ENCODE data around the gene HOMER1.

DNA sequence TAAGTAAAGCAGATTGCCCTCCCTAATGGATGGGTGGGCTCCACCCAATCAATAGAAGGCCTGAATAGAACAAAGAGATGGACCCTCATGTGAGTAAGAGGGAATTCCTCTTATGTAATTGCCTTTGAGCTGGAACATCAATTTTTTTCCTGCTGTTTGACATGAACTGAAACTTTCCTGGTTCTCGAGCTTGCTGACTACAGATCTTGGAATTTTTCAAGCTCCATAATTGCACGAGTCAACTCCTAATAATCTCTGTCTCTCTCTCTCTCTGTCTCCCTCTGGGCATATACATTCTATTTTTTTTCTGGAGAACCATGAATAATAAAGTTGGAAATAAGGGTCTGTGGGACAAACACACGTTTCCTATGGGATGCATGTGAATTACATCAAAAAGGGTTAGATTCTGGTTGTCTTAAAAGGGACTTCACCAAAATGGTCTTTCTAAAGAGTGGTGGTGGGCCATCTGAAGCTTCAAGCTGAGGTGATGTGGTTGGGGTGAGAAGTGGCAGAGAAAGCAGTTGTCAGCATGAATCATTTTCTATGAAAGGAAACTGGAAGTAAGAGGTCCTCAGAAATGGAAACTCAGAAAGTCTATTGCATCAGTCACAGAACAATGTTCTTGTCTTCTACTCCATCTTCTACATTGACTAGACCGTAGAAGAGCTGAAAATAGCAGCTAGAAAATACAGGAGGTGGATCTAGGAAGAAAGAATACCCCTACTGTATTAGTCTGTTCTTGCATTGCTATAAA lies 47.0 kb upstream of the HOMER1 start:
- TF ChIP-seq, protein P1, sequence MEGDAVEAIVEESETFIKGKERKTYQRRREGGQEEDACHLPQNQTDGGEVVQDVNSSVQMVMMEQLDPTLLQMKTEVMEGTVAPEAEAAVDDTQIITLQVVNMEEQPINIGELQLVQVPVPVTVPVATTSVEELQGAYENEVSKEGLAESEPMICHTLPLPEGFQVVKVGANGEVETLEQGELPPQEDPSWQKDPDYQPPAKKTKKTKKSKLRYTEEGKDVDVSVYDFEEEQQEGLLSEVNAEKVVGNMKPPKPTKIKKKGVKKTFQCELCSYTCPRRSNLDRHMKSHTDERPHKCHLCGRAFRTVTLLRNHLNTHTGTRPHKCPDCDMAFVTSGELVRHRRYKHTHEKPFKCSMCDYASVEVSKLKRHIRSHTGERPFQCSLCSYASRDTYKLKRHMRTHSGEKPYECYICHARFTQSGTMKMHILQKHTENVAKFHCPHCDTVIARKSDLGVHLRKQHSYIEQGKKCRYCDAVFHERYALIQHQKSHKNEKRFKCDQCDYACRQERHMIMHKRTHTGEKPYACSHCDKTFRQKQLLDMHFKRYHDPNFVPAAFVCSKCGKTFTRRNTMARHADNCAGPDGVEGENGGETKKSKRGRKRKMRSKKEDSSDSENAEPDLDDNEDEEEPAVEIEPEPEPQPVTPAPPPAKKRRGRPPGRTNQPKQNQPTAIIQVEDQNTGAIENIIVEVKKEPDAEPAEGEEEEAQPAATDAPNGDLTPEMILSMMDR (IDR thresholded peaks at IDR 0.05; ENCODE audit: low read depth, low read length, poor library complexity, severe bottlenecking) = no peak
- no peak for TF ChIP-seq EZH2phosphoT487 (IDR thresholded peaks at IDR 0.05; ENCODE audit: borderline replicate concordance, low read length)
